DMS 273 (cell line): ENCODE measurements around the gene TMC3.

Experiments used
- DNase-seq: peaks from one replicate; lab custom pipeline; 2025; ENCODE audit not compliant: unreplicated experiment; lab: John Stamatoyannopoulos, UW

TMC3 gene

DNA sequence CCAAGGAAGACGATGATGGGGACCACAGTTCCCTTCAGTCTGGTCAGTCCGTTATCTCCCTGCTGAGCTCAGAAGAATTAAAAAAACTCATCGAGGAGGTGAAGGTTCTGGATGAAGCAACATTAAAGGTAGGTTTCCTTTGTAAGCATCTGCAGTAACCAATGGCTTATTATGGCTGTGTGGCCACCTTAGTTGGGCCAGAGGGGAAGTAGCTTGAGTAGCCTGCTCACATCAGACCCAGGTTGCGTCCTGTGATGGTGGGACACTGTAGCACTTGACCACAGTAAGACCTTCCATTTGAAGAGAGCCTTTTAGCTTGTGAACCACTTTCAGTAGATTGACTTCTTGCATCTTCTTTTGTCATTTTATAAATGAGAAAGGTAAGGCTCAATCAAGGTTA, 72.6 kb downstream of the TMC3 start:
- DNase-seq = no peak

DNA sequence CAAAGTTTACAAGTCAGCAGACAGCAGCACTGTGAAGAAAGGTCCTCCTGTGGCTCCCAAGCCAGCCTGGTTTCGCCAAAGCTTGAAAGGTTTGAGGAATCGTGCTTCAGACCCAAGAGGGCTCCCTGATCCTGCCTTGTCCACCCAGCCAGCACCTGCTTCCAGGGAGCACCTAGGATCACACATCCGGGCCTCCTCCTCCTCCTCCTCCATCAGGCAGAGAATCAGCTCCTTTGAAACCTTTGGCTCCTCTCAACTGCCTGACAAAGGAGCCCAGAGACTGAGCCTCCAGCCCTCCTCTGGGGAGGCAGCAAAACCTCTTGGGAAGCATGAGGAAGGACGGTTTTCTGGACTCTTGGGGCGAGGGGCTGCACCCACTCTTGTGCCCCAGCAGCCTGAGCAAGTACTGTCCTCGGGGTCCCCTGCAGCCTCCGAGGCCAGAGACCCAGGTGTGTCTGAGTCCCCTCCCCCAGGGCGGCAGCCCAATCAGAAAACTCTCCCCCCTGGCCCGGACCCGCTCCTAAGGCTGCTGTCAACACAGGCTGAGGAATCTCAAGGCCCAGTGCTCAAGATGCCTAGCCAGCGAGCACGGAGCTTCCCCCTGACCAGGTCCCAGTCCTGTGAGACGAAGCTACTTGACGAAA, 74.3 kb downstream of the TMC3 start:
- DNase-seq = no peak

DNA sequence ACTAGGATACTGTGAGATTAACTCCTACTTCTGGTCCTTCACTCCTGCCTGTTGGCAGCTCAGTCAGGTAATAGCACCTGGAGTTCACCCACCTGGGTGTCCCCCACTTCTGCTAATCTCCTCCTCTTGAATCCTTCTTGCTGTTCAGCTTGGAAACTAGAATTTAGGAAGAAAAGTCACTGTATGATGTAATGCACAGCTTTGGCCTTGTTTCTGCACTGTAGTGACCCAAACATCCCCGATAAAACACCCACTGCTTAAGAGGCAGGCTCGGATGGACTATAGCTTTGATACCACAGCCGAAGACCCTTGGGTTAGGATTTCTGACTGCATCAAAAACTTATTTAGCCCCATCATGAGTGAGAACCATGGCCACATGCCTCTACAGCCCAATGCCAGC, 74.9 kb downstream of the TMC3 start:
- no peak for DNase-seq

DNA sequence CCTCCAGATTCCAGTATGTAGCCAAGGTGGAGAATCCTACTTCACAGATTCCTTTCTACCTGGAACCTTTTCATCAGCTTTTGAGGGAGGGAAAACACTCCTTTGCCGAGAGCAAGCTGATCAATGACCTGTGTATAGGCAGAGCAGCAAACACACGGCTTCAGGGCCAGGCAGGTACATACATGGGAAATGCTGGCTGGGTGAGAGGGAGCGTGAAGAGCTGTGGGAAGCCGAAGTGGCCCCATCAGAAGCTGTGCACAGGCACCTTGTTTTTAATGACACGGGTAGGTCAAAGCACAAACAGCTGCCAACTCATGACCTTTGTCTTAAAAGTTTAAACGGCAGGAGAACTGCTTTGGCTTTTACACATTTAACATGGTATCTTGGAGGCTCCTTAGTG, 75.4 kb downstream of the TMC3 start:
- DNase-seq = no peak

DNA sequence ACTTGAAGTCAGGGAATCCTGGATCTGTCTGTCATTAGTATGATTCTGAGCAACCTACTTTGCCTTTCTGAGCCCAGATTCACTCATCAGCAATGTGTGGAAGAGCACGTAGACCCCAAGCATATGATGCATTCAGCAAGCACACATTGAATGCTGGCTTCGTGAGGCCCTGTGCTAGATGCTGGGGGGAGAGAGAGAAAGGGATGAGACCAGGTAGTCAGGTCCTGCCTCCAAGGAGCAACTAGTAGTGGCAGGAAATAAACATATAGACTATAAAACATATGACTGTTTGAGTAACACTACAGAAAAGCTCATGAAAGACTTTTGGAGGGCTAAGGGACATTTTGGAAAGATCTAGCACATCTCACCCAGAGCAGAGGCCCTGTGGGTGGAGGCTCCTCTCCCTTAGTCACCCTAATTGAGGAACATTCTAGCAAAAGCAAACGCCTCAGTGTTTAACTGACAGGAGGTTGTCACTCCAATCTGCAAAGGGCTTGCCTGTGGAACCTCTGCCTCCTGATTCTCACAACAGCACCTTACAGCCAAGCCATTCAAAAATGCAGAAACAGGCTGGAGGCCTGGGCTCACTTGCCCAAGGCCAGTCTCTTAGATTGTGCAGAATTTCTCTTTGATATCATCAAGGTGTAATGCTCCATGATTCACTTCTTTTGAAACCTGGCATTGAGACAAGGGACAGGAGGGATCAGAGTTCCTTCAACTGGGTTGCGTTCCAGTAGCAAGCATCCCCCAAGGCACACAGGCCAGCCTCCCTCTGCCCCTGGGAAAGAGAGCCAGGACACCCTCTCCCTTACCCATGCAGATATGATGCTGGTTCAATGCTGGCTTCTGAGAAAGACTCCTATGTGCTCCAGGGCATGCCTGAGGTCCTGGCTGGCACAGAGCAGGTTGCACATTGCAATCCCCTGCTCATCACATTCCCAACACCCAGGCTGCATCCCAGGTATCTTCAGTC, 76.1 kb downstream of the TMC3 start:
- DNase-seq = no peak

DNA sequence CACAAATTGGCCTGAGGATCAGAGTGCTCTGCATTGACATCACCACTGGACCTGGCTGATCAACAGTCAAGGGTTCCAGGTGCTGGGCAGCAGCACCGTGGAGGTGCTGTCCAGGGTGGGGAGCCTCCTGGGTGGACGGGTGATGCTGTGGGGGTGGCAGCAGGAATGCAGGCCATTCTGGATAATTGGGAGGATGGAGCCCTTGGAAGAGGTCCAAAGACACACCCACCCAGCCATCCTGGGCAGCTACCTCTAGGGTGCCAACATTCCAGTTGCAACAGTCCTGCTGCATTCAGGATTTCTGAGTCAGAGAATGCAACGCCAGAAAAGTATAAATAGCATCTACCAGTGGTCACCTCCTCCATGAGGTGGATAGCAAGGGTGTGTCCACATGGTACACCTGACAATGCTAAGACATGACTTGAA, 76.9 kb downstream of the TMC3 start:
- no peak for DNase-seq

DNA sequence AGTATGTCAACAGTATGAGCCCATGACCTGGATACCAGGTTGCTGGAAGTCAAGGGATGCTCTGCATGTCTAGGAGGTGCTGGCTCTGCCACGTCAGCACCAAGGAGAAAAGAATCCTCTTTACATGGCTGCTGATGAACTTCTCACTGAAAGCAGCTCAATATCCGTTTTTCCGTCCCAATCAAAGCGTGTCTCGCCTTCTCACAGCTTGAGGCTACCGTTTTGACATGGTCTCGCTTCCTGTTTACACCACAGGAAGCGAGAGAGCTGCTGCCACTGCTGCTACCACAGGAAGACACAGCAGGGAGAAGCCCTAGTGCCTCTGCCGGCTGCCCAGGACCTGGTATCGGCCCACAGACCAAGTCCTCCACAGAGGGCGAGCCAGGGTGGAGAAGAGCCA, 77.3 kb downstream of the TMC3 start:
- DNase-seq = no peak

DNA sequence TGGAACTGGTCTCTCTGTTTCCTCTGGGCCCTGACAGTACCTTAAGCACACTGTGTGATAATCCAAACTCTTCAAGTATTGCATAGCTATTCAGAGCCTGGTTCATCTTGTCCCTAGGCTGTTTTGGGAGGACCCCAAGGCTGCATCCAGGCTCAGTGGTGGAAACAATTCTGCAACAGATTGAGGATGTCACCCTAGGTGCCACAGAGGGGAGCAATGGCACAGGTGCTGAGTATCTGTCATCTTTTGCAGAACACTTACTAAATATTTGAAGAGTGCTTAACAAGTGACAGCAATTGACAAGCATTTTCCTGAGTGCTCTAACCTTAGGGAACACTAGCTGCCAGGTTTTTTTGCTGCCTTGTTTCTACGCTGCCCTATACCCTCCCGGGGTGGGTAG, 77.8 kb downstream of the TMC3 start:
- DNase-seq = no peak

DNA sequence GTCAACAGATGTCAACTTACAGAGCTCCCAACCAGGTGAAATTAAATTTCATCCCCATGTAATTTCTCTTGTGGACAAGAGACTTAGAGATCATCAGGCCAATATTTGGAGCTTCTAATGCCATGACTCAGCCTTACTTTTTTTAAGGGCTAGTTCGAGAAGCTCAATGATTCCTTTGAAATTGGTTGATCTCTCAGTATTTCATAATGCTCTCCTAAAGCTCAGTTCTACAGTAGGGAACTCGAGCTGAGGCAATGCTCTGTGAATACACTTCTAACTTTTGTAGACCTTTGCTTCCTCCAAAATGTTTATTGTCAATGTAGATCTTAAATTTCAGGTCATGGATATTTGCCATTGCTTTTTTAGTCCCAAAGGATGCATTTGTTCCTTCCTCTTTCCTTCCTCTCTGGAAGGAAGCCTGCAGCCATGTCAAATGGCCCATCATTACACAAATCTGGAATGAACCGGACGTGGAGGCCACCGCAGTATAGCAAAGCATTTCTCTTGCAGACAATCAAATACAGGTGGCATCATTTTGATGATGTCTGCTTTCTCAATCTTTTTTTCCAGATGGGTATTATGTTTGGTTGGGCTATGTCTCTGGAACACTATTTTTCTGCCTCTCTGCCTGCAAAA, 78.4 kb downstream of the TMC3 start:
- no peak for DNase-seq

DNA sequence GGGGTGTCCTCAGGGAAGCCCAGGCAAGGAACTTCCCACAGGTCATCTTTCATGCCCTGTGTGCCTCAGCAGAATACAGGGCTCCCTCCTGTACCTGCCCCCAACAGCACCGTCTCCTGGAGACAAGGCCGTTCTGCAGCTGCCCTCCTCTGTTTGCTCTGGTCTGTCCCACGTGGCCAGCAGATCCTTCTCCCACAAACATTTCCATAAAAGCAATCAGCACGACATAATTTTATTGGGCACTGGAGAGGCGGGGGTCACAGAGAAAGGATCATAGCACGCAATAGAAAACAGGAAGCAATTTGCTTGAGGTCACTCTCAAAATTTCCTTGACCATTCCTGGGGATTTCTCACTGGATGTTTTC, 79.5 kb downstream of the TMC3 start:
- no peak for DNase-seq

DNA sequence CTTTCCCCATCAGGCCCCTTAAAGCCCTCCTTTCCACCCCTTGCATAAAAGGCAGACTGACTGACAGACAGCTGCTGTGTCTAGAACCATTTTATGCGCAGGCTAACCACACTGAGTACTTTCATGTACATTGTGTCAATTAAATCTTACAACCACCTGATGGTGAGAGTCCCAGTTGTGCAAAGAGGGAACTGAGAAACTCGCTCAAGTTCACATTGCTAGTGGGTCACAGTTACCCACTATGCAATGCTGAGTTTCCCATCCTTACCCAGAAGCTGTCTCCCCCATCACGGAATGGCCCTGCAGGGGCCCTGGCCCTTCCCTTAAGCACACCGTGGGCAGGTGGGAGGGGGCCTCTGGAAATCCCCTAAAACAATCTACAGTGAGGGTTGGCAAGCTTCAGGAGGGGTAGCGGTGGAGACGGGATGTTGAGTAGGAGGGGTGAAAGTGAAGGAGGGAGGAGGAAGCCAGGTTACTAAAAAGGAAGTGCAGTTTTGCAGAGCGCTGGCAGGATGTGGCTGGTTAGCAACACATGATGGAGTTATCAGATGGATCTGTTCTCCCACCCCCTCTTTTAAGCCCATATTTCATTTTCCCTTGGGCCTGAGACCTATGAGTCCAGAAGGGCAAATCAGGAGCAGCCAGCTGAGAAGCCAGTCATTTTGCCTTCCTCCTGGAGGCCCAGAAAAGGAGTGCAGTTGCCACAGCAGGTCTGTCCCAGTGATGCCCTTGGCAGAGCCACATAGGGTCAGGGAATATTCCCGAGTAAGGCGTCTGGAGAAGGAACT, 80.1 kb downstream of the TMC3 start:
- DNase-seq = no peak

DNA sequence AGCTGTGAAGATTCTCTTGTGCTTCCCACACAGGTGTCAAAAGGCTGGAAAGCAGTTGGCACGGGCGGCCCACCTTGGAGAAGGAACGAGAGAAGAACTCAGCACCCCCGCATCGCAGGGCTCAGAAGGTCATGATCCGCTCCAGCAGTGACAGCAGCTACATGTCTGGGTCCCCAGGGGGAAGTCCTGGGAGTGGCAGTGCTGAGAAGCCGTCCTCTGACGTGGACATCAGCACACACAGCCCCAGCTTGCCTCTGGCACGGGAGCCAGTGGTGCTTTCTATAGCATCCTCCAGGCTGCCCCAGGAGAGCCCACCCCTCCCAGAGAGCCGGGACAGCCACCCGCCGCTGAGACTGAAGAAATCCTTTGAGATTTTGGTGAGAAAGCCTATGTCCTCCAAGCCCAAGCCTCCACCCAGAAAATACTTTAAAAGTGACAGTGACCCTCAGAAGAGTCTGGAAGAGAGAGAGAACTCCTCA, 81.5 kb downstream of the TMC3 start:
- no peak for DNase-seq

DNA sequence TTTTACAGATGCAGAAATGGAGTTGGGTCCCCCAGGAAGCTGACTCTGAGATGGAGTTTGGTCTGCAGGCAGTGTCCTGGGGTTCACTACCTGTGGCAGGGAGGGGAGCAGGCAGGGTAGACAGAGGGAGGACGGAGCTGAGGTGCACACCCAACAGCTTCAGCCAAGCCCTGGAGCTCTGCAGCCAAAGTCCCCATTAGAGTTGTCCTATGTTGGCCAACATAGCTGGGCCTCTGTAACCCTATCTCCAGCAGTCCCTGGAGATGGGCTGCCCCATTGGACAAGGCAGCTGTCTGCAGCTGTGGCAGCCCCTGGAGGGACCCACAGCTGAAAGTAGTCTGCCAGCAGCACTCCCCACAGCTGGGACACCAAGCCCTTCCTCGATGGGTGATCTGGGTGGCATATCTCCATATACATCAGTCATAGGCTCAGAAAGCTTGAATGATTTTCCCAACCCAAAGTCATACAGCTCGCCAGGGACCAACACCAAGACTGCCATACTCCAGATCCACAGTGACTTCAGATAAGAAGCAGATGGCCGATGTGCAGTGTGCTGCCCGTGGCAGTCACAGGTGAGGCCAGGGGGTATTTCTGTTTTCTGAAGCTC, 82.0 kb downstream of the TMC3 start:
- no peak for DNase-seq

DNA sequence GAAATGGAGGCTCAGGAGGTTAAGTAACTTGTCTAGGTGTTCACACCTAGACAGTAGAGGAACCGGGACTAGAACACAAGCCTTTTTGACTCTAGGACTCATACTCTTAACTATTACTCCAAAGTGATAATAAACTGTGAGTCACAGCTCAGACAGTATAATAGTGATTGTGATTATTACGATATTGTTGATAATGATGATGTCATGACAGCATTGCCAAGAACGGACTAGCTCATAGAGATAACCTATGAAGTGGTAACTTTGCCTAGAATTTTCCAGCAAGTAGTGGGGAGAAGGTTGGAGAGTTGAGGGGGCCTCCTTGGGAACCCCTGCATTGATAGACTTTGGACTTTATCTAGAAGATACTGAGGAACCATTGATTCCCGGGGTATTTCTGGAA, 84.1 kb downstream of the TMC3 start:
- no peak for DNase-seq

DNA sequence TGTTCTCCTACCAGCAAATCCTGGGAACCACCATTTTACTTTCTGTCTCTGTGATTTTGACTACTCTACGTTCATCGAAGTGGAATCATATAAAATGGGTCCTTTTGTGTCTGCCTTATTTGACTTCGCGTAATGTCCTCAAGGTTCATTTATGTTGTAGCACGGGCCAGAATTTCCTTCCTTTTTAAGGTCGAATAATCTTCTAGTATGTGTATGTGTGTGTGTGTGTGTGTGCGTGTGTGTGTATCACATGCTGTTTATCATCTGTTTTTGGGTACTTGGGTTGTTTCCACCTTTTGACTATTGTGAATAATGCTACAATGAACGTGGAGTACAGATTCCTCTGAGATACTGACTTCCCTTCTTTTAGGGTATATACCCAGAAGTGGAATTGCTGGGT, 85.4 kb downstream of the TMC3 start:
- DNase-seq = no peak

DNA sequence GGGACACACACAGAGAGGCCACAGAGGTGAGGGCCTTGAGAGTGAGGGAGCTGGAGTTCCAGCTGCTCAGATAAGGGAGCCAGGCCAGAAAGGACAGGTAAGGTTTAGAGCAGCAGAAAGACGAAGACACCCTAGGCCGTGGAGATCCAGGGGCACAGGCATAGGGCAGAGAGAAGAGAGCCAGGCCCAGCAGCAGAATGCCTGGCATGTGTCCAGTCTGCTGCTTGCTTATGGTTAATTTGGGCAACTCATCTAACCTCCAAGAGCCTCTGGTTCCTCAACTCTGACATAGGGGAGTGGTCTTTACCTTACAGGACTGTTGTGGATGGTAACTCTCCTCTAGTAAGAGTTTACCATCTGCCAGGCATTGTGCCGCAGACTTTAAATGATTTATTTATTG, 86.0 kb downstream of the TMC3 start:
- no peak for DNase-seq

DNA sequence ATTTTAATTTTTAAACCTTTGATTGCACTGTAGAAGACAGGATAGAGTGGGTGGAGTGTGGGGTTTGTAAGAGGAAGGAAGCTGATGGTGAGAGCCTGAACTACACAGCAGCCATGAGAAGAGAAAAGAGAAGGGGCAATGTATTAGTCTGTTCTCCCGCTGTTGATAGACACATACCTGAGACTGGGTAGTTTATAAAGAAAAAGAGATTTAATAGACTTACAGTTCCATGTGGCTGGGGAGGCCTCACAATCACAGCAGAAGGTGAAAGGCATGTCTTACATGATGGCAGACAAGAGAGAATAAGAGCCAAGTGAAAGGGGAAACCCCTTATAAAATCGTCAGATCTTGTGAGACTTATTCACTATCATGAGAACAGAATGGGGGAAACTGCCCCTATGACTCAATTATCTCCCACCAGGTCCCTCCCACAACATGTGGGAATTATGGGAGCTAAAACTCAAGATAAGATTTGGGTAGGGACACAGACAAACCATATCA, 87.3 kb downstream of the TMC3 start:
- DNase-seq = no peak

DNA sequence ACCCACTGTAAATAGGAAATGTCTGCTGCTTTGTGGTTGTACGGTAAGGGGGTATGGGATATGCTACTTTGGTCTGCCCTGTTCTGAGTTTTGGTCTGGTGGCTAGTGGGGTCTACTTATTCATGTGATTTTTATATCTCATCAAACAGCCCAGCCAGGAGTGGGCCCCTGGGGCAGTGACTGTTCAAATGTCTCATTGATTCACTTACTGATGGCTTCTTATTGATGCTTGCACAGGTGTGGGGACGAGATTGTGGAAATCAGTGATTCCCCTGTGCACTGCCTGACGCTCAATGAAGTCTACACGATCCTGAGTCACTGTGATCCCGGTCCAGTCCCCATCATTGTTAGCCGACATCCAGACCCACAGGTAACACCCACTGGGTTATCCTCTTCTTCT, 88.6 kb downstream of the TMC3 start:
- DNase-seq = no peak

DNA sequence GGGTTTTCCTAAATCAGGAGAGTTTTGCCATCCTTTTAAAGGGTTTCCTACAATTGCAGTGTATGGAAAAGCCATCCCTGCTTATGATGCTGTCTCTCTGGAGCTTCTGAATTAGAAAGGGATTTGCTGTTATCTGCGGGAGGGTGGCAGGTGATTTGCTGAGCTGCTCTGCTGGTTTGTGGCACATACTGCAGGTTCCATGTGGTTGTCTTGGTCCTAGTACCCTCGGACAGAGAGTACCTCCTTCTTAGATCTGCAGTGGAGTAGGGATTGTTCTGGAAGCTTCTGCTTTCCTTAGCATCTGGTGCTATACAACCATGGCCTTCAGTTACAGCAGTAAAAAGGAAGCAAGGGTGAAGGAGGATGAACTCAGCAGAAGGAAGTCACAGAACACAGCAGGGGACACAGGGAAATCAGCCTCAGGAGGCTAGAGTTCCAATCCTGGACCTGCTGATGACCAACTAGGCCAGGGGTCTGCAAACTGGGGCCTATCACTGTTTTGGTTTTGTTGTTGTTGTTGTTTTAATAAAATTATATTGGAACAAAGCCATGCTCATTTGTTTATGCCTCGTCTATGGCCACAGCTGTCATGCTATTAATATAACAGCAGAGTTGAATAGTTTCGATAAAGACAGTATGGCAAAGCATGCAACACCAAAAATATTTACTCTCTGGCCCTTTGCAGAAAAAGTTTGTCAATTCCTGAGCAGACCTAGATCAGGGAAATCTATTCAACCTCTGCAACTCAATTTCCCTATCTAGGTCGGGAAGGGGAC, 89.6 kb downstream of the TMC3 start:
- no peak for DNase-seq

DNA sequence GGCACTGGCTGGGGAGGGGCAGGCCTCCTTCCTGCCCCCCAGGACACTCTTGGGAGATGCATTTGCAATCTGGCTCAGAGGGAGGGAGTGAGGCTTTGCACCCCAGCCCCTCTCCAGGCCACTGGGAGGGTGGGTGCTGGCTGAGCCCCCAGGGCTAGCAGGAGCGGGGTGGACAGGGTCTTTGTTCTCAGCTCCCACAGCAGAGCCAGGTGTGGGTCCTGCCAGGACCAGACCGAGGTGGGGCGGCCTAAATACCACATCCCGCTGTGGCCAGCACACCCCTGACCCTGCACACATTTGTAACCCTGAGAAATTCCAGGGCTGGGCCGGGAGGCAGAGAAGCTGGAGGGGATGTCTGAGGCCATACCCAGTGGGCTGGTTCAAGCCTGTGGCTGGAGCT, 91.1 kb downstream of the TMC3 start:
- DNase-seq = no peak
